Loucy (cell line): ENCODE measurements around the gene CDH8.

Experiments
- H2AFZ ChIP-seq: fragments of 200-600 bp; sonication (generic); 2 replicates; pipeline ENCODE4 v1.6.0; 2016; ENCODE audit warnings: antibody characterized with exemption, mild to moderate bottlenecking, low read length, moderate library complexity
- H3F3A ChIP-seq: fragments of 200-600 bp; 2 replicates; pipeline ENCODE4 v1.6.0; 2016; ENCODE audit warnings: antibody characterized with exemption, low read depth, mild to moderate bottlenecking
- H3K27me3 ChIP-seq: fragments of 200-600 bp; sonication (generic); 2 replicates; pipeline ENCODE4 v1.6.1; 2014; ENCODE audit warnings: low read length, mild to moderate bottlenecking; ENCODE audit not compliant: insufficient read depth, poor library complexity, severe bottlenecking
- H3K36me3 ChIP-seq: fragments of 200-600 bp; sonication (generic); 2 replicates; pipeline ENCODE4 v1.6.1; 2016; ENCODE audit warnings: low read length; ENCODE audit not compliant: insufficient read depth
- H3K4me1 ChIP-seq: fragments of 200-600 bp; sonication (generic); 2 replicates; pipeline ENCODE4 v1.5.1; 2014; ENCODE audit warnings: low read length, mild to moderate bottlenecking; ENCODE audit not compliant: insufficient read depth, poor library complexity, severe bottlenecking
- H3K4me2 ChIP-seq: fragments of 200-600 bp; sonication (generic); 2 replicates; pipeline ENCODE4 v1.6.0; 2014; ENCODE audit warnings: antibody characterized with exemption, low read length, low read depth, mild to moderate bottlenecking; ENCODE audit not compliant: poor library complexity, severe bottlenecking
- H3K4me3 ChIP-seq: fragments of 200-600 bp; sonication (generic); 2 replicates; pipeline ENCODE4 v1.5.1; 2014; ENCODE audit warnings: low read length, mild to moderate bottlenecking, mixed read lengths; ENCODE audit not compliant: poor library complexity, severe bottlenecking
- H3K79me2 ChIP-seq: fragments of 200-600 bp; sonication (generic); 2 replicates; pipeline ENCODE4 v1.6.1; 2014; ENCODE audit warnings: low read length; ENCODE audit not compliant: insufficient read depth
- H3K9ac ChIP-seq: fragments of 200-600 bp; sonication (generic); 2 replicates; pipeline ENCODE4 v1.6.0; 2014; ENCODE audit warnings: mild to moderate bottlenecking, low read depth, low read length, moderate library complexity; ENCODE audit not compliant: poor library complexity, severe bottlenecking
- H3K9me2 ChIP-seq: fragments of 200-600 bp; sonication (generic); replicated peaks from 2 replicates; pipeline ENCODE4 v1.6.1; 2016; ENCODE audit warnings: low read depth, low read length, mixed read lengths
- H3K9me3 ChIP-seq: fragments of 200-600 bp; sonication (generic); 2 replicates; pipeline ENCODE4 v1.6.1; 2014; ENCODE audit warnings: mild to moderate bottlenecking, antibody characterized with exemption, low read length, low read depth; ENCODE audit not compliant: insufficient read depth
- H4K20me1 ChIP-seq: fragments of 200-600 bp; sonication (generic); 2 replicates; pipeline ENCODE4 v1.6.0; 2014; ENCODE audit warnings: antibody characterized with exemption, low read length, mild to moderate bottlenecking; ENCODE audit not compliant: insufficient read depth, poor library complexity, severe bottlenecking
- EZH2phosphoT487 ChIP-seq: fragments of 200-600 bp; IDR thresholded peaks from 2 replicates; pipeline ENCODE4 v1.6.1; 2018; ENCODE audit warnings: antibody characterized with exemption, mild to moderate bottlenecking, moderate library complexity, borderline replicate concordance
- TF ChIP-seq, protein P1 (sequence below): fragments of 200-600 bp; sonication (generic); conservative IDR thresholded peaks from 2 replicates; pipeline ENCODE4 v1.5.1; 2014; ENCODE audit warnings: mild to moderate bottlenecking, antibody characterized with exemption, low read length

Gene CDH8

DNA sequence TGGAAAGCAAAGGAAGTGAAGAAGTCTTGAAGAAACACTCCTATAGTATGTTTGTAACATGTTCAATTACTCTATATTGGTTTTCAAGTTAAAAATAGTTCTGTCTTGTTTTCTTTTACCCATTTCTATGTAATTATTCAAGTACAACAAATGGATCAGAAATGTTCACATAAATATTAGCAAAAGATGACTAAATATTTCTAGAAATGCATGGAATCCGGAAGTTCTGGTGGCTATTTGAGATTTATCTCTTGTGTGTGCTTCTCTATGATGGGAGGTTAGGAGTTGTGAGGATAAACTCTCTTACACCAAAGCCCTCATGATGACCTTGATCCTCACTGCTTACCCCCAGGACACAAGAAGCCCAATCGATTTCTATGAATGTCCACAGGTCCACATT lies 237.5 kb downstream of the CDH8 start:
- Histone ChIP-seq H3K4me2 (no peak overlapping the region), H3K9me3 (no peaks in the 10 kb centered on the region), H2AFZ (no peak overlapping the region), H3K27me3 (no peaks in the 10 kb centered on the region), H3K4me3 (no peak overlapping the region), H3K4me1 (no peaks in the 10 kb centered on the region), H4K20me1 (no peaks in the 10 kb centered on the region), H3K36me3 (no peaks in the 10 kb centered on the region), H3K9me2 (no peaks in the 10 kb centered on the region), H3F3A (no peaks in the 10 kb centered on the region), H3K79me2 (no peaks in the 10 kb centered on the region), H3K9ac (no peak overlapping the region)
- TF ChIP-seq, protein P1, sequence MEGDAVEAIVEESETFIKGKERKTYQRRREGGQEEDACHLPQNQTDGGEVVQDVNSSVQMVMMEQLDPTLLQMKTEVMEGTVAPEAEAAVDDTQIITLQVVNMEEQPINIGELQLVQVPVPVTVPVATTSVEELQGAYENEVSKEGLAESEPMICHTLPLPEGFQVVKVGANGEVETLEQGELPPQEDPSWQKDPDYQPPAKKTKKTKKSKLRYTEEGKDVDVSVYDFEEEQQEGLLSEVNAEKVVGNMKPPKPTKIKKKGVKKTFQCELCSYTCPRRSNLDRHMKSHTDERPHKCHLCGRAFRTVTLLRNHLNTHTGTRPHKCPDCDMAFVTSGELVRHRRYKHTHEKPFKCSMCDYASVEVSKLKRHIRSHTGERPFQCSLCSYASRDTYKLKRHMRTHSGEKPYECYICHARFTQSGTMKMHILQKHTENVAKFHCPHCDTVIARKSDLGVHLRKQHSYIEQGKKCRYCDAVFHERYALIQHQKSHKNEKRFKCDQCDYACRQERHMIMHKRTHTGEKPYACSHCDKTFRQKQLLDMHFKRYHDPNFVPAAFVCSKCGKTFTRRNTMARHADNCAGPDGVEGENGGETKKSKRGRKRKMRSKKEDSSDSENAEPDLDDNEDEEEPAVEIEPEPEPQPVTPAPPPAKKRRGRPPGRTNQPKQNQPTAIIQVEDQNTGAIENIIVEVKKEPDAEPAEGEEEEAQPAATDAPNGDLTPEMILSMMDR = no peak
- no peak for TF ChIP-seq EZH2phosphoT487

DNA sequence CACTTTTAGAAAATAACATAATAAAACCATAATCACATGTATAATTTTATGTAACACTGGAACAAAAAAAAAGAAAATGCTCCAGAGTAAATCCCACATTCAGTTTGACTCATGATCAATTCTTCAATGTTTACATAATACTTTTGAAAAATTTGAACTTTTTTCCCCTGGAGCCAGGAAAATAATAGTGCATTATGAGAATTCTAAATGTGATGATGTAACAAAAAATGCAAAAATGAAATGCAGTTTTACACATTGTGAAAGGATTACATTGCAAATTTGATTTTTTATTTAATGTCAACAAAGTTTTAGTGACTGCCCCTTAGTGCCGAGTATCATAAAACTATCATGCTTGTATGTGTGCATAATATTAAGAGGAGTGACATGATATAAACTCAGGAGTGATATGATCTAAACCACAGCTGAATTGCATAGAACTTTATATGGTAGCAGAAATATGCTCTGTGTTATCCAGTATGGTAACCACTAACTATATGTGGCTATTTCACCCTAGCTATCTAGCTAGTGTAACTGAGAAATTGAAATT lies 238.2 kb downstream of the CDH8 start:
- Histone ChIP-seq H4K20me1 (no peaks in the 10 kb centered on the region), H2AFZ (no peak overlapping the region), H3K9me3 (no peaks in the 10 kb centered on the region), H3F3A (no peaks in the 10 kb centered on the region), H3K9ac (no peak overlapping the region), H3K36me3 (no peaks in the 10 kb centered on the region), H3K27me3 (no peaks in the 10 kb centered on the region), H3K4me1 (no peaks in the 10 kb centered on the region), H3K79me2 (no peaks in the 10 kb centered on the region), H3K9me2 (no peaks in the 10 kb centered on the region), H3K4me3 (no peak overlapping the region), H3K4me2 (no peak overlapping the region)
- no peak for TF ChIP-seq EZH2phosphoT487
- TF ChIP-seq, protein P1 = no peak

DNA sequence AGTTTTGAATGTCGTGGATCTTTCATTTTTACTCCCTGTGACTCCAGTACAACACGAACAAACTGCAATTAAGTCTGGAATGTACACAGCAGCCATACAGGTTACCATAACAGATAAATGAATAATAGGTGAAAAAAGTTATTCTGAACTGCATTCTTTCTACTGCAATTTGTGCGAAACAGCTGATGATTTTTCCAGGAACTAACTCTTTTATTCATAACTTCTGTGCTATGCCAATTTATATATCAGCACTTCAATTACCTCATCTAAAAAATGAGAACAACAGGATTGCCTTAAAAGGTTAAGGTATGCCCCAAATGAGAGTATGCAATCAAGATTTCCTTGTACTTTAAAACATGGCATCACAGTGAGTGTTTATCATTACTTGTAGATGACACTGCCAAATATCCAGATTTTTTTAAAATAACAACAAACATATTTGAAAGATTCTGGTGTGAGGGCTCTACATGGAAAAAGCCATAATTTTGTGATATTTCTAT lies 238.9 kb downstream of the CDH8 start:
- H2AFZ ChIP-seq = no peak overlapping the region
- H3K36me3 ChIP-seq = no peaks in the 10 kb centered on the region
- H3K79me2 ChIP-seq = no peaks in the 10 kb centered on the region
- no peak overlapping the region for H3K4me2 ChIP-seq
- H3K4me1 ChIP-seq = no peaks in the 10 kb centered on the region
- H3K27me3 ChIP-seq = no peaks in the 10 kb centered on the region
- no peak overlapping the region for H3K4me3 ChIP-seq
- no peak overlapping the region for H3K9ac ChIP-seq
- no peaks in the 10 kb centered on the region for H3K9me2 ChIP-seq
- H3F3A ChIP-seq = no peaks in the 10 kb centered on the region
- TF ChIP-seq, protein P1 = no peak
- TF ChIP-seq EZH2phosphoT487 = no peak
- no peaks in the 10 kb centered on the region for H3K9me3 ChIP-seq
- H4K20me1 ChIP-seq = no peaks in the 10 kb centered on the region
